Thyroid gland (tissue), 4 donors: ENCODE data around the gene ERAL1. TPM values are rescaled to one million over a fixed set of nuclear protein-coding genes. Genes with fewer than 3 reads are reported as not detected.

Experiments used
- DNase-seq, 2 donors: peaks; one replicate each; pipeline ENCODE4 v3.0.0-alpha.2; 2019
- H3K27ac ChIP-seq, 3 donors: fragments of 200-600 bp; sonication (generic); 1 replicate in 2 of 3; 2 replicates in 1 of 3; pipeline ENCODE4 v1.5.1; 2016 to 2019; ENCODE audit warnings: mild to moderate bottlenecking in 1 of 3, moderate library complexity in 1 of 3
- H3K27me3 ChIP-seq: fragments of 200-600 bp; sonication (generic); one replicate; pipeline ENCODE4 v1.5.1; 2019
- H3K36me3 ChIP-seq, 2 donors: fragments of 200-600 bp; sonication (generic); one replicate each; pipeline ENCODE4 v1.5.1; 2016 to 2019
- H3K4me1 ChIP-seq, 2 donors: fragments of 200-600 bp; sonication (generic); one replicate each; pipeline ENCODE4 v1.5.1; 2017 to 2019
- H3K4me3 ChIP-seq, 3 donors: fragments of 200-600 bp; sonication (generic); replicated peaks in 1 of 3; 1 replicate in 2 of 3; 2 replicates in 1 of 3; pipeline ENCODE4 v1.5.1; 2016; ENCODE audit warnings: mild to moderate bottlenecking in 1 of 3
- H3K9me3 ChIP-seq: fragments of 200-600 bp; sonication (generic); one replicate; pipeline ENCODE4 v1.5.1; 2017
- POLR2A ChIP-seq, 2 donors: fragments of 450-650 bp; IDR thresholded peaks; one replicate each; pipeline ENCODE4 v1.6.1; 2017; ENCODE audit warnings: antibody characterized with exemption in 2 of 2, mild to moderate bottlenecking in 2 of 2, moderate library complexity in 1 of 2
- WGBS, 2 donors: methylation state at CpG; one replicate each; pipeline ENCODE4 v1.1.5; 2017; 5-methylcytosine and 5-hydroxymethylcytosine counted together
- intact Hi-C: fragments of 100-400 bp; cut with DNase I; formaldehyde crosslinking; loops from one replicate; pipeline ENCODE4 v1.15.1; 2023
- total RNA-seq, 4 donors: library from RNA; depleted of rRNA; stranded (reverse); fragments of >200 nt; gene quantifications; one replicate each; pipeline ENCODE4 v1.2.3, GENCODE V29; 2016
- TF ChIP-seq, protein P1 (sequence below), 6 experiments: fragments of 200-600 bp in 3 of 6; fragments of 450-650 bp in 3 of 6; sonication (generic) in 3 of 6; IDR thresholded peaks; one replicate each; pipeline ENCODE4 v1.5.1; 2016 to 2019; ENCODE audit warnings: antibody characterized with exemption in 6 of 6, mild to moderate bottlenecking in 2 of 6, inconsistent platforms in 1 of 6, moderate library complexity in 1 of 6

Gene ERAL1
- total RNA-seq, 4 donors from 2014 or later = 23.1 to 59.3 (median 41.2) TPM

DNA sequence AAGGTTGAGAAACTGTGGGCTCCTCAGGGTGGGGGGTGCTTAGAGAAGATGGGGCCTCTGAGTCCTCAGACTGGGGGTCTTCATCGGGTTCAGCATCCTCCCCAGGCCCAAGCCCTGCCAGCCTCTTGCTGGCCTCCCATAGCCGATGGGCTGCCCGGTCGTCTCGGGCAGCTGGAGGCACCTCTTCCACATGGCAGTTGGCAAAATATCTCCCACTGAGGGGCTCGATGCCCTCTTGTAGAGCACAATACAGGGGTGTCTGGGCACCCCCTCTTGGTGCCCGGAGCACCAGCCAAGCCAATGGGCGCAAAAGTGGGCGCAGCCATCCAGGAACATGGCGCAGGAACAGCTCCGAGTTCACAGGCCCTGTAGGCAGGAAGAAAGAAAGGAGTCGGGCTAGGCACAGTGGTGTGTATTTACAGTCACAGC is 43.7 kb downstream of the ERAL1 start:
- no peak for DNase-seq
- Histone ChIP-seq H3K27ac (peak overlapping the region in 1 of 3 donors; percentile 80), H3K4me1 (peaks cover 11 to 41% of the 10 kb centered on the region in 2 donors), H3K9me3 (no peaks in the 10 kb centered on the region), H3K4me3 (no peak overlapping the region), H3K27me3 (no peaks in the 10 kb centered on the region), H3K36me3 (no peaks in the 10 kb centered on the region)
- intact Hi-C loops = no loop called here
- 88 to 90% methylated on average over 12 of the region's 12 CpGs for WGBS, 2 donors
- TF ChIP-seq, protein P1, sequence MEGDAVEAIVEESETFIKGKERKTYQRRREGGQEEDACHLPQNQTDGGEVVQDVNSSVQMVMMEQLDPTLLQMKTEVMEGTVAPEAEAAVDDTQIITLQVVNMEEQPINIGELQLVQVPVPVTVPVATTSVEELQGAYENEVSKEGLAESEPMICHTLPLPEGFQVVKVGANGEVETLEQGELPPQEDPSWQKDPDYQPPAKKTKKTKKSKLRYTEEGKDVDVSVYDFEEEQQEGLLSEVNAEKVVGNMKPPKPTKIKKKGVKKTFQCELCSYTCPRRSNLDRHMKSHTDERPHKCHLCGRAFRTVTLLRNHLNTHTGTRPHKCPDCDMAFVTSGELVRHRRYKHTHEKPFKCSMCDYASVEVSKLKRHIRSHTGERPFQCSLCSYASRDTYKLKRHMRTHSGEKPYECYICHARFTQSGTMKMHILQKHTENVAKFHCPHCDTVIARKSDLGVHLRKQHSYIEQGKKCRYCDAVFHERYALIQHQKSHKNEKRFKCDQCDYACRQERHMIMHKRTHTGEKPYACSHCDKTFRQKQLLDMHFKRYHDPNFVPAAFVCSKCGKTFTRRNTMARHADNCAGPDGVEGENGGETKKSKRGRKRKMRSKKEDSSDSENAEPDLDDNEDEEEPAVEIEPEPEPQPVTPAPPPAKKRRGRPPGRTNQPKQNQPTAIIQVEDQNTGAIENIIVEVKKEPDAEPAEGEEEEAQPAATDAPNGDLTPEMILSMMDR (IDR thresholded peaks at IDR 0.05) = no peak
- TF ChIP-seq POLR2A (IDR thresholded peaks at IDR 0.05) = no peak

DNA sequence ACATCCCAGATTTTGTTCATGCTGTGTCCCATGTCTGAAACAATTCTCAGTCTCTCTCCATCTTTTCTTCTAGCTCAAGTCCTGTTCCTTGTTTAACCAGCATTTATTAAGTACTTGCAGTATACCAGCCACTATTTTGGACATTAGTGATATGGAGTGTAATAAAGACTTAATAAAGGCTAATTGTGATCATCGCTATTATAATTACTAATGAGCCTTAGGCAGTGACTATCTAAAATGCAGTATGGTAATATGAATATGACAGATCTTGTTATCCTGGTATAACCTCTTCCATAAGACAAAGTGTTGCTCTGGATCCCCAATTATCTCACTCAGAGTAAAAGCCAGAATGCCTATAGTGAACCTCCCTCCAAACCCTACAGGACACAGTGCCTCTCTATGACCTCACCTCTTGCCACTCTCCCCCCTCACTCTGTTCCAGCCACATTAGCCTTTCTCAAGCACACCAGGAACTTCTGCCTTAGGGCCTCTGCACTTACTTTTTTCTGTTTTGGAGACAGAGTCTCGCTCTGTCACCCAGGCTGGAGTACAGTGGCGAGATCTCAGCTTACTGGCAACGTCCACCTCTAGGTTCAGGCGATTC is 44.5 kb downstream of the ERAL1 start:
- Histone ChIP-seq H3K27ac (no peak overlapping the region), H3K4me1 (peaks cover 11 to 38% of the 10 kb centered on the region in 2 donors), H3K4me3 (no peak overlapping the region), H3K36me3 (no peaks in the 10 kb centered on the region), H3K27me3 (no peaks in the 10 kb centered on the region), H3K9me3 (no peaks in the 10 kb centered on the region)
- no peak for DNase-seq
- TF ChIP-seq POLR2A (IDR thresholded peaks at IDR 0.05) = no peak
- TF ChIP-seq, protein P1 (IDR thresholded peaks at IDR 0.05) = no peak
- intact Hi-C loops = no loop called here
- 98 to 99% methylated on average over 5 of the region's 5 CpGs for WGBS, 2 donors

DNA sequence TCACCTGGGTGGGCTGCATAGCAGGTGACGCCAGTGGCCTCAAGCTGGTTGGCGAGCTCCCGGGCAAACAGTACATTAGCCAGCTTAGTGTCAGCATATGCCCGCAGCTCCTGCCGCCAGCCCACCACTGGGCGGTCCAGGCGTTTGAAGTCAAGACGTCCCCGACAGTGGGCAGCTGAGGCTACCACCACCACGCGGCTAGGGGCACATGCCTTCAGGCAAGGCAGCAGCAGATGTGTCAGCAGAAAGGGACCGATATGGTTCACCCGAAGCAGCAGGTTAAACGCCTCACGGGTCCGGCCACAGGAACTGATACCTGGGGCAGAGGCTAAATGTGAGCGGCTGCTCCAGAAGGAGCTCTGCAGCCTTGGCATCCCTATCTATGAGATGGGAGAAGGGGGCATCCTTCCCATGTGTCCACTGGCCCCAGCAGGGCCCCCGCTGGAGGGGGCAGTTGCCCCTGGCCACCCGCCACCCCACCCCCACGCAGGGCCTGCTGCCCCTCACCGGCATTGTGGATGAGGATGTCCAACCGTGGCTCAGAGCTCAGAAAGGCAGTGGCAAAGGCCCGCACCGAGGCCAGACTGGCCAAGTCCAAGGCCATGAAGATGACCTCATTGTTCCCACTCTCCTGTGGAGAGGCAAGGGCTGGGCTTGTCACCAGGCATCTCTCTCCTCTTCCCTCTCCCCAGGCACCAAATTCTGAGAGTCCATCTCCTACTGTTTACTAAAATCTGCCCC is 46.3 kb downstream of the ERAL1 start:
- peaks cover under 1 to 6% of the 10 kb centered on the region in 2 donors for H3K36me3 ChIP-seq
- H3K9me3 ChIP-seq = no peaks in the 10 kb centered on the region
- 96 to 98% methylated on average over 11 to 17 of the region's 24 CpGs for WGBS, 2 donors
- DNase-seq = no peak
- intact Hi-C loops = no loop called here
- peaks cover 11 to 33% of the 10 kb centered on the region in 2 donors for H3K4me1 ChIP-seq
- no peak overlapping the region for H3K4me3 ChIP-seq
- H3K27ac ChIP-seq = no peak overlapping the region
- no peak for TF ChIP-seq POLR2A (IDR thresholded peaks at IDR 0.05)
- TF ChIP-seq, protein P1 (IDR thresholded peaks at IDR 0.05) = no peak
- no peaks in the 10 kb centered on the region for H3K27me3 ChIP-seq

DNA sequence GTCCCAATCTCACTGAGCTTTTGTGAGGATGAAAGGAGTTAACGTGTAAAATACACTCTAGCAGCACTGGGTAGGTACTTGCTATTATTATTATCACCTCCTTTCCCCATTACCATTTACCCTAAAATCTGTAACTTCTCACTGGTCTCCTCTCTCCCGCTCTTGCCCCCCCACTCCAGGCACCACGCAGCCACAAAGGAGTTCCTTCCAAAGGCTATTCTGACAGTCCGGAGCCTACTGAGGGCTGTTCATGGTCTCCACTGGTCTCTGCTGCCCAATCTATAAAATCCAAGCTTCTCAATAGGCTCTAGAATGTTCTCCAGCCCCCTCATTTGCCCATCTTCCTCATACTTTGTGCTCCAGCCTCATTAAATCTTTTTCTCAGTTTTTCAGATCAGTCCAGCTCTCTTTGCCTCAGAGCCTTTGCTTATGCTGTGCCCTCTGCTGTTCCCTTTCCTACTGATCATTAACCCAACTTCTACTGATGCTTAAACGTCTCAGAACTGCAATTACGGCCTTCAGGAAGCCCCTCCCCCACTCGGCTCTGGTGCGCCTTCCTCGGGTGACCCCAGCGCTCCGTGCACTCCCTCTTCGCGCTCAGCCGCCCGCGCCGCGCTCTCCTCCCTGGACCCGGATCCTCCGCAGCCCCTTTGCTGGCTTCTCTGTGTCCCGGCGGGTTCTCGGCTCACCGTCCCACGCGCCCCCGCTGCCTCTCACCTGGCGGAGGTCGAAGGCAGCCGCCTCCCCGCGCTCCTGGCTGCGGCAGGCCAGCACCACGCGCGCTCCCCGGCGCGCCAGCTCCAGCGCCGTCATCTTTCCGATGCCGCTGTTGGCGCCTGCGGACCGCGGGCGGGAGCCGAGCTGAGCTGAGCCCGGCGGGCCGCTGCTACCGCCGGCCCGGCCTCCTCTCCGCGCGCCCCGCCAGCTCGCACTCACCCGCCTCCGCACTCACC is 47.3 kb downstream of the ERAL1 start:
- intact Hi-C loops = no loop called here
- 9 to 13% methylated on average over 22 to 33 of the region's 62 CpGs for WGBS, 2 donors

More for the DNA sequence above, 47.3 kb downstream of the ERAL1 start:
- no peaks in the 10 kb centered on the region for H3K27me3 ChIP-seq
- H3K36me3 ChIP-seq = peaks cover 10 to 15% of the 10 kb centered on the region in 2 donors
- peak overlapping the region; percentile 10 to 73 (median 52) for H3K27ac ChIP-seq
- H3K4me3 ChIP-seq = peak overlapping the region; percentile 21 to 63 (median 58)
- no peaks in the 10 kb centered on the region for H3K9me3 ChIP-seq
- TF ChIP-seq, protein P1 (IDR thresholded peaks at IDR 0.05) = no peak
- TF ChIP-seq POLR2A (IDR thresholded peaks at IDR 0.05) = no peak
- DNase-seq = peak; percentile 53 to 62
- peaks cover 11 to 28% of the 10 kb centered on the region in 2 donors for H3K4me1 ChIP-seq
